Measurements from ENCODE around the gene GJD2.

DNA sequence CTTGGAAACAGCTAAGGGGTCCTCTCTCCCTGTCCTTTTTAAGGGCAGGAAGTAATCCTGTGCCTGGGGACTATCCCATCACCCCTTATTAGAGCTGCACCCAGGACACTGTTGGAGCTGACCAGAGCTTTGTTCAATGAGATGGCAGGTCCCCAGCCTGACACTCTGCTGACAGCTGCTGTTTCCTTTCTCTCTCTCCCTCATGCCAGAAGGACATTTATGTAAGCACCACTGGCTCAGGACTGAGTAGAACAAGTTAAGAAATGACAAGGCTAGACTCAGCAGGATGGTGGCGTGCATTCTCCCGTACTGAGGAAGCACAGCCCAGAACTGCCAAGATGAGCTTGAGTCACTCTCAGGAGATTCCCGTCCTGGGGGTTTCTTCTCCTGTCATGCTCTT is 17.3 kb downstream of the GJD2 start:
- TF ChIP-seq, protein P1, sequence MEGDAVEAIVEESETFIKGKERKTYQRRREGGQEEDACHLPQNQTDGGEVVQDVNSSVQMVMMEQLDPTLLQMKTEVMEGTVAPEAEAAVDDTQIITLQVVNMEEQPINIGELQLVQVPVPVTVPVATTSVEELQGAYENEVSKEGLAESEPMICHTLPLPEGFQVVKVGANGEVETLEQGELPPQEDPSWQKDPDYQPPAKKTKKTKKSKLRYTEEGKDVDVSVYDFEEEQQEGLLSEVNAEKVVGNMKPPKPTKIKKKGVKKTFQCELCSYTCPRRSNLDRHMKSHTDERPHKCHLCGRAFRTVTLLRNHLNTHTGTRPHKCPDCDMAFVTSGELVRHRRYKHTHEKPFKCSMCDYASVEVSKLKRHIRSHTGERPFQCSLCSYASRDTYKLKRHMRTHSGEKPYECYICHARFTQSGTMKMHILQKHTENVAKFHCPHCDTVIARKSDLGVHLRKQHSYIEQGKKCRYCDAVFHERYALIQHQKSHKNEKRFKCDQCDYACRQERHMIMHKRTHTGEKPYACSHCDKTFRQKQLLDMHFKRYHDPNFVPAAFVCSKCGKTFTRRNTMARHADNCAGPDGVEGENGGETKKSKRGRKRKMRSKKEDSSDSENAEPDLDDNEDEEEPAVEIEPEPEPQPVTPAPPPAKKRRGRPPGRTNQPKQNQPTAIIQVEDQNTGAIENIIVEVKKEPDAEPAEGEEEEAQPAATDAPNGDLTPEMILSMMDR (IDR thresholded peaks at IDR 0.05; ENCODE audit: low read depth, low read length, missing input control) = no peak
- TF ChIP-seq SP1 (IDR thresholded peaks at IDR 0.05) = no peak
- no peak for TF ChIP-seq JUND (IDR thresholded peaks at IDR 0.05)
- TF ChIP-seq EGR1 (IDR thresholded peaks at IDR 0.05; ENCODE audit: low read depth in 2 of 2) = no peak
- TF ChIP-seq HNF4A (conservative IDR thresholded peaks at IDR 0.05) = no peak
- TF ChIP-seq YY1 (IDR thresholded peaks at IDR 0.05) = no peak
- TF ChIP-seq, protein P2, sequence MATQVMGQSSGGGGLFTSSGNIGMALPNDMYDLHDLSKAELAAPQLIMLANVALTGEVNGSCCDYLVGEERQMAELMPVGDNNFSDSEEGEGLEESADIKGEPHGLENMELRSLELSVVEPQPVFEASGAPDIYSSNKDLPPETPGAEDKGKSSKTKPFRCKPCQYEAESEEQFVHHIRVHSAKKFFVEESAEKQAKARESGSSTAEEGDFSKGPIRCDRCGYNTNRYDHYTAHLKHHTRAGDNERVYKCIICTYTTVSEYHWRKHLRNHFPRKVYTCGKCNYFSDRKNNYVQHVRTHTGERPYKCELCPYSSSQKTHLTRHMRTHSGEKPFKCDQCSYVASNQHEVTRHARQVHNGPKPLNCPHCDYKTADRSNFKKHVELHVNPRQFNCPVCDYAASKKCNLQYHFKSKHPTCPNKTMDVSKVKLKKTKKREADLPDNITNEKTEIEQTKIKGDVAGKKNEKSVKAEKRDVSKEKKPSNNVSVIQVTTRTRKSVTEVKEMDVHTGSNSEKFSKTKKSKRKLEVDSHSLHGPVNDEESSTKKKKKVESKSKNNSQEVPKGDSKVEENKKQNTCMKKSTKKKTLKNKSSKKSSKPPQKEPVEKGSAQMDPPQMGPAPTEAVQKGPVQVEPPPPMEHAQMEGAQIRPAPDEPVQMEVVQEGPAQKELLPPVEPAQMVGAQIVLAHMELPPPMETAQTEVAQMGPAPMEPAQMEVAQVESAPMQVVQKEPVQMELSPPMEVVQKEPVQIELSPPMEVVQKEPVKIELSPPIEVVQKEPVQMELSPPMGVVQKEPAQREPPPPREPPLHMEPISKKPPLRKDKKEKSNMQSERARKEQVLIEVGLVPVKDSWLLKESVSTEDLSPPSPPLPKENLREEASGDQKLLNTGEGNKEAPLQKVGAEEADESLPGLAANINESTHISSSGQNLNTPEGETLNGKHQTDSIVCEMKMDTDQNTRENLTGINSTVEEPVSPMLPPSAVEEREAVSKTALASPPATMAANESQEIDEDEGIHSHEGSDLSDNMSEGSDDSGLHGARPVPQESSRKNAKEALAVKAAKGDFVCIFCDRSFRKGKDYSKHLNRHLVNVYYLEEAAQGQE (IDR thresholded peaks at IDR 0.05) = no peak
- TF ChIP-seq, protein P3, sequence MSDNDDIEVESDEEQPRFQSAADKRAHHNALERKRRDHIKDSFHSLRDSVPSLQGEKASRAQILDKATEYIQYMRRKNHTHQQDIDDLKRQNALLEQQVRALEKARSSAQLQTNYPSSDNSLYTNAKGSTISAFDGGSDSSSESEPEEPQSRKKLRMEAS (IDR thresholded peaks at IDR 0.05) = no peak
- TF ChIP-seq RAD21 (IDR thresholded peaks at IDR 0.05) = no peak
- no peak for TF ChIP-seq RXRA (IDR thresholded peaks at IDR 0.05)
- no peak for TF ChIP-seq FOXA1 (IDR thresholded peaks at IDR 0.05)
- TF ChIP-seq, protein P4, sequence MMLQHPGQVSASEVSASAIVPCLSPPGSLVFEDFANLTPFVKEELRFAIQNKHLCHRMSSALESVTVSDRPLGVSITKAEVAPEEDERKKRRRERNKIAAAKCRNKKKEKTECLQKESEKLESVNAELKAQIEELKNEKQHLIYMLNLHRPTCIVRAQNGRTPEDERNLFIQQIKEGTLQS (IDR thresholded peaks at IDR 0.05) = no peak
- TF ChIP-seq HNF4G (IDR thresholded peaks at IDR 0.05) = no peak
- TF ChIP-seq TAF1 (conservative IDR thresholded peaks at IDR 0.05) = no peak
